Peyer's patch (tissue), 4 donors: Measurements from ENCODE around the gene COL4A1. TPM values are rescaled to one million over a fixed set of nuclear protein-coding genes. Genes with fewer than 3 reads are reported as not detected.
A peak's percentile ranks its signal among the peaks of the same experiment; 100 is the strongest.

Experiments used
- DNase-seq, 3 donors: peaks; one replicate each; pipeline ENCODE4 v3.0.0-alpha.2; 2017 to 2019
- H3K27ac ChIP-seq, 4 donors: fragments of 200-600 bp; sonication (generic); one replicate each; pipeline ENCODE4 v1.5.1; 2016 to 2019
- H3K27me3 ChIP-seq, 2 donors: fragments of 200-600 bp; sonication (generic); one replicate each; pipeline ENCODE4 v1.5.1; 2019
- H3K36me3 ChIP-seq, 3 donors: fragments of 200-600 bp; sonication (generic); one replicate each; pipeline ENCODE4 v1.5.1; 2016 to 2019
- H3K4me1 ChIP-seq, 4 donors: fragments of 200-600 bp; sonication (generic); one replicate each; pipeline ENCODE4 v1.5.1; 2016 to 2019
- H3K4me3 ChIP-seq, 4 donors: fragments of 200-600 bp; sonication (generic); 1 replicate in 3 of 4; 2 replicates in 1 of 4; pipeline ENCODE4 v1.5.1; 2016 to 2019; ENCODE audit warnings: mild to moderate bottlenecking in 1 of 4
- H3K9me3 ChIP-seq, 4 donors: fragments of 200-600 bp; sonication (generic); one replicate each; pipeline ENCODE4 v1.5.1; 2016 to 2019; ENCODE audit warnings: mild to moderate bottlenecking in 1 of 4
- CTCF ChIP-seq, 6 experiments: fragments of 450-650 bp in 4 of 6; fragments of 200-600 bp in 2 of 6; sonication (generic) in 1 of 6; IDR thresholded peaks; one replicate each; pipeline ENCODE4 v1.5.1; 2017 to 2019; ENCODE audit warnings: antibody characterized with exemption in 6 of 6, mild to moderate bottlenecking in 3 of 6, moderate library complexity in 1 of 6
- POLR2A ChIP-seq, 2 donors: fragments of 450-650 bp; IDR thresholded peaks; one replicate each; pipeline ENCODE4 v1.5.1; 2017; ENCODE audit warnings: antibody characterized with exemption in 2 of 2, mild to moderate bottlenecking in 2 of 2, moderate library complexity in 2 of 2
- total RNA-seq, 4 donors: library from RNA; depleted of rRNA; stranded (reverse); fragments of >200 nt; gene quantifications; one replicate each; pipeline ENCODE4 v1.1.0, GENCODE V29; 2016

Gene COL4A1
- 10 to 100 TPM; 28.0 to 69.3 (median 36.3) TPM for total RNA-seq

GRCh38 chr13:110306960-110307766, at the start of gene COL4A1, which contains the start of gene COL4A2:
Gene COL4A1 (minus strand): TSS chr13:110307157. CDS start chr13:110307027, 130 bp downstream.
Gene COL4A2 (plus strand): TSS chr13:110307284. CDS start chr13:110307904, 620 bp downstream.
- DNase-seq, result peak in 2 of 3 donors; percentile 61 to 65
- peak within 1 kb of the TSS; percentile 65 to 95 (median 86) for H3K27ac ChIP-seq
- H3K27me3 ChIP-seq, result no peaks in the 10 kb centered on the region
- peak within 1 kb of the TSS; percentile 47 to 79 (median 63) for H3K4me3 ChIP-seq
- TF ChIP-seq CTCF (IDR thresholded peaks at IDR 0.05), result no peak
- peak; percentile 45 to 58 for TF ChIP-seq POLR2A (IDR thresholded peaks at IDR 0.05)
- H3K4me1 ChIP-seq, result peaks cover 0 to 29% (median 0%) of the 10 kb centered on the region in 4 donors
- no peaks in the 10 kb centered on the region for H3K36me3 ChIP-seq
- H3K9me3 ChIP-seq, result no peaks in the 10 kb centered on the region

GRCh38 chr13:110356362-110356761, 49.4 kb upstream of the COL4A1 start:
- no peaks in the 10 kb centered on the region for H3K9me3 ChIP-seq
- no peaks in the 10 kb centered on the region for H3K27me3 ChIP-seq
- H3K4me1 ChIP-seq, result peaks cover 0 to 38% (median 0%) of the 10 kb centered on the region in 4 donors
- no peak for TF ChIP-seq CTCF (IDR thresholded peaks at IDR 0.05)
- H3K27ac ChIP-seq, result peak overlapping the region in 1 of 4 donors; percentile 3
- H3K36me3 ChIP-seq, result peaks cover 0 to 6% (median 0%) of the 10 kb centered on the region in 3 donors
- DNase-seq, result no peak
- no peak overlapping the region for H3K4me3 ChIP-seq

- Histone ChIP-seq H3K4me1 (peaks cover 0 to 31% (median 0%) of the 10 kb centered on the region in 4 donors), H3K9me3 (no peaks in the 10 kb centered on the region), H3K27ac (peak overlapping the region in 2 of 4 donors; percentile 30 to 35), H3K27me3 (no peaks in the 10 kb centered on the region), H3K4me3 (no peak overlapping the region), H3K36me3 (peaks cover 0 to 6% (median 0%) of the 10 kb centered on the region in 3 donors)
- TF ChIP-seq POLR2A (IDR thresholded peaks at IDR 0.05), result no peak
- no peak for TF ChIP-seq CTCF (IDR thresholded peaks at IDR 0.05)
- no peak for DNase-seq
Measured at GRCh38 chr13:110354715-110355473, 47.9 kb upstream of the COL4A1 start.

- peaks cover 0 to 31% (median 0%) of the 10 kb centered on the region in 4 donors for H3K4me1 ChIP-seq
- H3K27me3 ChIP-seq, result no peaks in the 10 kb centered on the region
- peak overlapping the region in 1 of 4 donors; percentile 30 for H3K27ac ChIP-seq
- H3K9me3 ChIP-seq, result no peaks in the 10 kb centered on the region
- TF ChIP-seq CTCF (IDR thresholded peaks at IDR 0.05), result no peak
- TF ChIP-seq POLR2A (IDR thresholded peaks at IDR 0.05), result no peak
- DNase-seq, result no peak
- H3K36me3 ChIP-seq, result peaks cover 0 to 6% (median 0%) of the 10 kb centered on the region in 3 donors
- H3K4me3 ChIP-seq, result no peak overlapping the region
Measured at GRCh38 chr13:110354123-110354627, 47.2 kb upstream of the COL4A1 start.

GRCh38 chr13:110353339-110353977, 46.5 kb upstream of the COL4A1 start:
- H3K9me3 ChIP-seq, result no peaks in the 10 kb centered on the region
- no peak for TF ChIP-seq POLR2A (IDR thresholded peaks at IDR 0.05)
- TF ChIP-seq CTCF (IDR thresholded peaks at IDR 0.05), result no peak
- H3K4me3 ChIP-seq, result no peak overlapping the region
- H3K27me3 ChIP-seq, result no peaks in the 10 kb centered on the region
- DNase-seq, result no peak
- H3K36me3 ChIP-seq, result peaks cover 0 to 3% (median 0%) of the 10 kb centered on the region in 3 donors
- H3K27ac ChIP-seq, result peak overlapping the region in 2 of 4 donors; percentile 26 to 30
- peaks cover 0 to 32% (median 0%) of the 10 kb centered on the region in 4 donors for H3K4me1 ChIP-seq
